ENCODE data around the gene RPL23. TPM values are rescaled to one million over a fixed set of nuclear protein-coding genes. Genes with fewer than 3 reads are reported as not detected.

The RPL23 gene
- total and polyA plus RNA-seq, 2 experiments from 2014 or later: 877 to 4,267 TPM

DNA sequence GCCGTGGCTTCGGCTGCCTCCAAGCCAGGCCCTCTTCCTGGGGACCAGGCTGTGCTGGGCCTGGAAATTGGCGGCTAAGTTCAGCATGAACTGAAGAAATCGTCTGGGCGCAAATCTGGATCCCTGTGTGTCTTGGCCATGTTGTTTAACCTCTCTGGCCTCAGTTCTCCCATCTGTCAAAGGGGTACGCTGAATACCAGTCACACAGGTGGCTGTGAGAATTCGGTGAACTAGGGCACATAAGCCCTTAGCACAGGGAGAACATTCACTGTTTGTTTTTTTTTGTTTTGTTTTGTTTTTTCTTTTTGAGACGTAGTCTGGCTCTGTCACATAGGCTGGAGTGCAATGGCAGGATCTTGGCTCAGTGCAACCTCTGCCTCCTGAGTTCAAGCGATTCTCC, 35.3 kb upstream of the RPL23 start (continued):
- TF ChIP-seq, protein P1, sequence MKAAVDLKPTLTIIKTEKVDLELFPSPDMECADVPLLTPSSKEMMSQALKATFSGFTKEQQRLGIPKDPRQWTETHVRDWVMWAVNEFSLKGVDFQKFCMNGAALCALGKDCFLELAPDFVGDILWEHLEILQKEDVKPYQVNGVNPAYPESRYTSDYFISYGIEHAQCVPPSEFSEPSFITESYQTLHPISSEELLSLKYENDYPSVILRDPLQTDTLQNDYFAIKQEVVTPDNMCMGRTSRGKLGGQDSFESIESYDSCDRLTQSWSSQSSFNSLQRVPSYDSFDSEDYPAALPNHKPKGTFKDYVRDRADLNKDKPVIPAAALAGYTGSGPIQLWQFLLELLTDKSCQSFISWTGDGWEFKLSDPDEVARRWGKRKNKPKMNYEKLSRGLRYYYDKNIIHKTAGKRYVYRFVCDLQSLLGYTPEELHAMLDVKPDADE (IDR thresholded peaks at IDR 0.05): no peak

DNA sequence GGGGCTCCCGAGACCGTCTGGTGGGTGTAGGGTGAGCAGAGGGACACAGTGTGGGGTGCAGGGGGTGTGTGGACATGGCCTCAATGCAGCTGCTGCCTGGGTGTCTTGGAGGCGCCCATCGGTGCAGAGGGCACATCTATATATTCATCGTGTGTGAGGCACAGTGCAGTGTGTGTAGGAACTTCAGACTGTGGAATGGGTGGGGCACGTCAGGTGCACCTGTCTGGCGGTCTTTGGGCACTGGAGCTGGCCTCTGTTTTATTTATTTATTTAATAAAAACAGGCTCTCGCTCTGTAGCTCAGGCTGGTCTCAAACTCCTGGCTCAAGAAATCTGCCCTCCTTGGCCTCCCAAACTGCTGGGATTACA, 33.1 kb upstream of the RPL23 start:
- Histone ChIP-seq H3K27me3 (ENCODE audit: insufficient read depth) (no peaks in the 10 kb centered on the region), H4K20me1 (replicated peaks; ENCODE audit: insufficient read depth) (peaks cover 14% of the 10 kb centered on the region; the same call in 1 of the 2 replicates), H3K4me1 (ENCODE audit: insufficient read depth) (peaks cover 50% of the 10 kb centered on the region), H3K27ac (ENCODE audit: low read depth) (no peak overlapping the region), H3K4me3 (no peak overlapping the region), H3K36me3 (ENCODE audit: insufficient read depth) (no peaks in the 10 kb centered on the region; the same call in 1 of the 2 replicates), H2AFZ (no peak overlapping the region), H3K9me2 (ENCODE audit: insufficient read depth) (no peaks in the 10 kb centered on the region), H3F3A (replicated peaks; ENCODE audit: low read depth) (0 out of 2 replicates have a peak, but pooled peaks cover 3% of the 10 kb centered on the region), H3K4me2 (no peak overlapping the region), H3K79me2 (replicated peaks; ENCODE audit: insufficient read depth) (peaks cover 78% of the 10 kb centered on the region)
- H3K4me1 Mint-ChIP-seq: peaks cover 55% of the 10 kb centered on the region
- no peak for DNase-seq (ENCODE audit: low spot score)
- ATAC-seq: no peak
- peaks cover 37% of the 10 kb centered on the region for H3K36me3 Mint-ChIP-seq (ENCODE audit: low read depth)
- peaks cover 15% of the 10 kb centered on the region for H3K27me3 Mint-ChIP-seq (ENCODE audit: insufficient read depth, low read depth, poor library complexity)
- H3K27ac Mint-ChIP-seq: no peak overlapping the region
- H3K9me3 Mint-ChIP-seq: no peaks in the 10 kb centered on the region
- H3K4me3 Mint-ChIP-seq: no peak overlapping the region
- TF ChIP-seq CREB1 (CRISPR knock-in tag; IDR thresholded peaks at IDR 0.05; ENCODE audit: low read depth) (no peak), POLR2AphosphoS5 (IDR thresholded peaks at IDR 0.05; ENCODE audit: low read depth) (no peak), NANOG (IDR thresholded peaks at IDR 0.05; ENCODE audit: borderline replicate concordance) (no peak), ZNF114 (CRISPR knock-in tag; IDR thresholded peaks at IDR 0.05) (no peak), EZH2phosphoT487 (IDR thresholded peaks at IDR 0.05; ENCODE audit: unreplicated experiment) (no peak), JUNB (IDR thresholded peaks at IDR 0.05; ENCODE audit: unreplicated experiment) (no peak), STAT1 (IDR thresholded peaks at IDR 0.05; ENCODE audit: unreplicated experiment) (no peak), ZNF331 (CRISPR knock-in tag; IDR thresholded peaks at IDR 0.05; ENCODE audit: low read depth) (no peak), EZH2 (IDR thresholded peaks at IDR 0.05; ENCODE audit: low read depth, unreplicated experiment) (no peak)
- TF ChIP-seq, protein P1 (IDR thresholded peaks at IDR 0.05): no peak
- TF ChIP-seq, protein P2, sequence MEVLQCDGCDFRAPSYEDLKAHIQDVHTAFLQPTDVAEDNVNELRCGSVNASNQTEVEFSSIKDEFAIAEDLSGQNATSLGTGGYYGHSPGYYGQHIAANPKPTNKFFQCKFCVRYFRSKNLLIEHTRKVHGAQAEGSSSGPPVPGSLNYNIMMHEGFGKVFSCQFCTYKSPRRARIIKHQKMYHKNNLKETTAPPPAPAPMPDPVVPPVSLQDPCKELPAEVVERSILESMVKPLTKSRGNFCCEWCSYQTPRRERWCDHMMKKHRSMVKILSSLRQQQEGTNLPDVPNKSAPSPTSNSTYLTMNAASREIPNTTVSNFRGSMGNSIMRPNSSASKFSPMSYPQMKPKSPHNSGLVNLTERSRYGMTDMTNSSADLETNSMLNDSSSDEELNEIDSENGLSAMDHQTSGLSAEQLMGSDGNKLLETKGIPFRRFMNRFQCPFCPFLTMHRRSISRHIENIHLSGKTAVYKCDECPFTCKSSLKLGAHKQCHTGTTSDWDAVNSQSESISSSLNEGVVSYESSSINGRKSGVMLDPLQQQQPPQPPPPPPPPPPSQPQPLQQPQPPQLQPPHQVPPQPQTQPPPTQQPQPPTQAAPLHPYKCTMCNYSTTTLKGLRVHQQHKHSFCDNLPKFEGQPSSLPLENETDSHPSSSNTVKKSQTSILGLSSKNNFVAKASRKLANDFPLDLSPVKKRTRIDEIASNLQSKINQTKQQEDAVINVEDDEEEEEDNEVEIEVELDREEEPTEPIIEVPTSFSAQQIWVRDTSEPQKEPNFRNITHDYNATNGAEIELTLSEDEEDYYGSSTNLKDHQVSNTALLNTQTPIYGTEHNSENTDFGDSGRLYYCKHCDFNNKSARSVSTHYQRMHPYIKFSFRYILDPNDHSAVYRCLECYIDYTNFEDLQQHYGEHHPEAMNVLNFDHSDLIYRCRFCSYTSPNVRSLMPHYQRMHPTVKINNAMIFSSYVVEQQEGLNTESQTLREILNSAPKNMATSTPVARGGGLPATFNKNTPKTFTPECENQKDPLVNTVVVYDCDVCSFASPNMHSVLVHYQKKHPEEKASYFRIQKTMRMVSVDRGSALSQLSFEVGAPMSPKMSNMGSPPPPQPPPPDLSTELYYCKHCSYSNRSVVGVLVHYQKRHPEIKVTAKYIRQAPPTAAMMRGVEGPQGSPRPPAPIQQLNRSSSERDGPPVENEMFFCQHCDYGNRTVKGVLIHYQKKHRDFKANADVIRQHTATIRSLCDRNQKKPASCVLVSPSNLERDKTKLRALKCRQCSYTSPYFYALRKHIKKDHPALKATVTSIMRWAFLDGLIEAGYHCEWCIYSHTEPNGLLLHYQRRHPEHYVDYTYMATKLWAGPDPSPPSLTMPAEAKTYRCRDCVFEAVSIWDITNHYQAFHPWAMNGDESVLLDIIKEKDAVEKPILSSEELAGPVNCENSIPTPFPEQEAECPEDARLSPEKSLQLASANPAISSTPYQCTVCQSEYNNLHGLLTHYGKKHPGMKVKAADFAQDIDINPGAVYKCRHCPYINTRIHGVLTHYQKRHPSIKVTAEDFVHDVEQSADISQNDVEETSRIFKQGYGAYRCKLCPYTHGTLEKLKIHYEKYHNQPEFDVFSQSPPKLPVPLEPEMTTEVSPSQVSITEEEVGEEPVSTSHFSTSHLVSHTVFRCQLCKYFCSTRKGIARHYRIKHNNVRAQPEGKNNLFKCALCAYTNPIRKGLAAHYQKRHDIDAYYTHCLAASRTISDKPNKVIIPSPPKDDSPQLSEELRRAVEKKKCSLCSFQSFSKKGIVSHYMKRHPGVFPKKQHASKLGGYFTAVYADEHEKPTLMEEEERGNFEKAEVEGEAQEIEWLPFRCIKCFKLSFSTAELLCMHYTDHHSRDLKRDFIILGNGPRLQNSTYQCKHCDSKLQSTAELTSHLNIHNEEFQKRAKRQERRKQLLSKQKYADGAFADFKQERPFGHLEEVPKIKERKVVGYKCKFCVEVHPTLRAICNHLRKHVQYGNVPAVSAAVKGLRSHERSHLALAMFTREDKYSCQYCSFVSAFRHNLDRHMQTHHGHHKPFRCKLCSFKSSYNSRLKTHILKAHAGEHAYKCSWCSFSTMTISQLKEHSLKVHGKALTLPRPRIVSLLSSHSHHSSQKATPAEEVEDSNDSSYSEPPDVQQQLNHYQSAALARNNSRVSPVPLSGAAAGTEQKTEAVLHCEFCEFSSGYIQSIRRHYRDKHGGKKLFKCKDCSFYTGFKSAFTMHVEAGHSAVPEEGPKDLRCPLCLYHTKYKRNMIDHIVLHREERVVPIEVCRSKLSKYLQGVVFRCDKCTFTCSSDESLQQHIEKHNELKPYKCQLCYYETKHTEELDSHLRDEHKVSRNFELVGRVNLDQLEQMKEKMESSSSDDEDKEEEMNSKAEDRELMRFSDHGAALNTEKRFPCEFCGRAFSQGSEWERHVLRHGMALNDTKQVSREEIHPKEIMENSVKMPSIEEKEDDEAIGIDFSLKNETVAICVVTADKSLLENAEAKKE (CRISPR knock-in tag; IDR thresholded peaks at IDR 0.05): no peak
- TF ChIP-seq, protein P3, sequence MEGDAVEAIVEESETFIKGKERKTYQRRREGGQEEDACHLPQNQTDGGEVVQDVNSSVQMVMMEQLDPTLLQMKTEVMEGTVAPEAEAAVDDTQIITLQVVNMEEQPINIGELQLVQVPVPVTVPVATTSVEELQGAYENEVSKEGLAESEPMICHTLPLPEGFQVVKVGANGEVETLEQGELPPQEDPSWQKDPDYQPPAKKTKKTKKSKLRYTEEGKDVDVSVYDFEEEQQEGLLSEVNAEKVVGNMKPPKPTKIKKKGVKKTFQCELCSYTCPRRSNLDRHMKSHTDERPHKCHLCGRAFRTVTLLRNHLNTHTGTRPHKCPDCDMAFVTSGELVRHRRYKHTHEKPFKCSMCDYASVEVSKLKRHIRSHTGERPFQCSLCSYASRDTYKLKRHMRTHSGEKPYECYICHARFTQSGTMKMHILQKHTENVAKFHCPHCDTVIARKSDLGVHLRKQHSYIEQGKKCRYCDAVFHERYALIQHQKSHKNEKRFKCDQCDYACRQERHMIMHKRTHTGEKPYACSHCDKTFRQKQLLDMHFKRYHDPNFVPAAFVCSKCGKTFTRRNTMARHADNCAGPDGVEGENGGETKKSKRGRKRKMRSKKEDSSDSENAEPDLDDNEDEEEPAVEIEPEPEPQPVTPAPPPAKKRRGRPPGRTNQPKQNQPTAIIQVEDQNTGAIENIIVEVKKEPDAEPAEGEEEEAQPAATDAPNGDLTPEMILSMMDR (conservative IDR thresholded peaks at IDR 0.05; ENCODE audit: low read depth in 2 of 2): no peak

Measured in GM23338 (cell line).